Activated T-cell treated with anti-CD3 and anti-CD28 coated beads for 48 hours (primary cell): ENCODE results near the gene CFAP61.

Experiments used
- DNase-seq: peaks from one replicate; pipeline ENCODE4 v3.0.0-alpha.2; 2020; ENCODE audit warnings: low read depth

Gene CFAP61

DNA sequence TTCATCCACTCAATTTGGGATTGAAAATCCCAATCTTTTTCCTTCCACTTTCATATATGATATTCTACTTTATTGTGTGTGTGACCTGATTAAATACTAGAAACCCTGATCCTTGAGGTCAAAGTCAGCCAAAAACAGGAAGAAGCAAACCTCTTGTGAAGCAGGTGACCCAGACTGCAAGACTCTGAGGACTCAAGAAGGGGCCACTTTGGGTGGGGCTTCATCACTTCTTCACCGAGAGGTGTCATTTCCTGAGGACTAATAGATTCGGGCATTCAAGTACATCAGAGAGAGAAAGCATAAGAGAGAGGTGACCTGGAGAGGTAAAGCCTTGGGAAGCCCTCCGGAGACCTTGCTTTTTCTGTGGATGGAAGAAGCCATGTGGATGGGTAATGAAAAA is 129.0 kb downstream of the CFAP61 start:
- no peak for DNase-seq

DNA sequence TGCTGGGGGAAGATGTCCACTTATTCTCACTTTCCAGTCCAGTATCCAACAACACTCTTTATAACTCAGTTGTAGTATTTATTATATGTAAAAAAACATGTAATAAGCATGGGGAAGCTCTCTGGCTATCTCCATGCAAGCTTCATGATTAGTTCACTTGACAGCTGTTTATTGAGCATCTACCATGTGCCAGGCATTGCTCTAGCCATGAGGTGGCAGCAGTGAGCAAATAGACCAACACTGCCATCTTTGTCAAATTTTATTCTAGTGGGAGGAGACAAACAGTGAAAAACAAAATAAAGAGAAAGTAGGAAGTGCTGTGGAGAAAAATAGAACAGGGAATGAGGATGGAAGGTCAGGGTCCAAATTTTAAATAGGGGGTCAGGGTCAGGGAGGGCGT is 131.8 kb downstream of the CFAP61 start:
- DNase-seq, result no peak

DNA sequence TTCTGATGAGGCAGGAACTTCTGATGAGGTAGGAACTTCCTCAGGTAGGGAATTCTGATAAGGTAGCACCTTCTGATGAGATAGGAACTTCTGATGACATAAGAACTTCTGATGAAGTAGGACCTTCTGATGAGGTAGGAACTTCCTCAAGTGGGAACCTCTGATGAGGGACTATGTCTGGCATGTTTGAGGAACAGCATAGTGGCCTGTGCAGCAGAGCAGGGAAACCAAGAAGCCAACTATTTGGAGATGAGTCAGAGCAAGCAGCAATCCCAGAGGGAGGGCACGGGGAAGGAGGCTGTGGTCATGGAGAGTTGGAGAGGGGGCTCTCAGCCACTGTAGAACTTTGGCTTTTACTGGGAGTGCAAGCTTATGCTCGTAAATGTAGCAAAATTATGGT is 132.4 kb downstream of the CFAP61 start:
- no peak for DNase-seq

DNA sequence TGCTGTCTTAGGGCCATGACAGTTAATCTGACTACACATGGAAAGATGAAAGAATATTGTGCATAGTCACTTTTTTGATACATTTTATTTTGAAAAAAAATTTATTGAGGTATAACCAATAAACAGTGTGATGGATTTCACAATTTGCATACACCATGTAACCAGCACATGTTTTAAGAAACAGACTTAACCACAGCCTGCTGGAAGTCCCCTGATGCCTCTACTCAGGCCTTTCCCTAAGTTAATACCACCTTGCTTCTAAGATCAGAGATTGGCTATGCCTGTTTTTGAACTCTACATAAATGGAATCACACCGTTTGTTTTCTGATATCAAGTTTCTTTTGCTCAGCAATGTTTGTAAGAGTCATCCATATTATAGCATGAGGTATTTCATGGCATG is 136.3 kb downstream of the CFAP61 start:
- DNase-seq, result no peak

DNA sequence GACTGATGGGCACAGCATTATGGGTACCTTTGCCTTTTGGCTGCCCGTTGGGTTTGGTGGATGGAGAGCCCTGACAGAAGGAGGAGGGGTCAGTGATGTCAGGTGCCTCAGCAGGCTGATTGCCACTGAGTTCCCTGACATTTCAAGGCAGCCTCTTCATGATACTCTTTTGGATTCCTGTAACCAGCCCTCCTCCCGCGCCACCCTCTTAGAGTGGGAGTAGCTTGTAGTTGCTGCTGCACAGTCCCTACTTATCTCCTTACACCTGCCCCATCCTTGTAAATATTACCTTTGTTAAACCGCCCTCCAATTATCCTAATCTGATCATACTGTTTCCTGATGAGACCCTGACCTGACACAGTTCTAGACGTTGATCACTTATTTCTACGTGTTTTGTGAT is 140.0 kb downstream of the CFAP61 start:
- no peak for DNase-seq

DNA sequence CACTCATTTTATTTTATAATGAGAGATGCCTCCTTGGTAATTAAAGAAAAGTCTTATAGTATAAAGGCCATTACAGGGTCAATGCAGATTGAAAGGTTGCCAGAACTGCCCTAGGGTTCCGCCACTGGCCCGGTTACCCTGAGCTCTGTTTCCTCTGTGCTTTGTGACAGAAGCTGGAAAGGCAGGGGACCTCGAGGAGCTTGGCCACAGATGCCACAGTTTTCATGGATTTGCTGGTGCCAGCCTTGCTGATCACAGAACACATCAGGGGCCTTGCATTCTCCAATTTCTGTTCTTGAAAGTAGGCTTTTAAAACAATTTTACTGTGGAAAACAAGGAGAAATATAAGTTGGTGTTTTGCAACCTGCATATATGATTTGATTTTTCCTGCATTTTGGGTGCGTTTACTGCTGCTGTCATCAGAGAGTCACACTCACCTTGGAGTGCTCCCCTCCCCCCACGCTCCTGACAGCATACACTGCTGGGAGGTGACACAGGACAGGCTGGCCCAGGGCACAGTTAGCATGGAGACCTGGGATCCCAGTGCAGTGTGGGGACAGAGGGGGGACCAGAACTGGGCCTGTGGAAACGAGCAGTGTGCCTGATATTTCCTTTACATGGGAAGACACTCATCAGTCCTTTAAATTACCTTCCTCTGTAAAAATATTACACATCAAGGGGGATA is 142.8 kb downstream of the CFAP61 start:
- no peak for DNase-seq

DNA sequence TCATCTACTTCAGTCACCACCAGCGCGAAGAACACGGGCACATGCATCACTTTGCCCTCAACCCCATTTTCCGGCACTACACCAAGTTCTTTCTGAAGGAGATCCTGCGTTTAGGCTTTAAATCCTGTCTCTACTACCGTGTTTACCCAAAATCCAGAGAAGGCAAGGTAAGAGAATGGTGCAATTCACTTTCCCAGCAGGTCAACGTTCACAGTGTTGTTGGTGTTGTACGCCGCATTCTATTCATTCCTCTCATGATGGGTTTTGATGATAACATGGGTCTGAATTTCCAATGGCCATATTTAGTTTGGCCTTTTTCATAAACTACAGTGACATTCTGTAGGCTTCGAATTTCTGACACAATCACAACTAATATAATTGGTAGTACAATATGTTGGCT is 144.3 kb downstream of the CFAP61 start:
- DNase-seq, result no peak

DNA sequence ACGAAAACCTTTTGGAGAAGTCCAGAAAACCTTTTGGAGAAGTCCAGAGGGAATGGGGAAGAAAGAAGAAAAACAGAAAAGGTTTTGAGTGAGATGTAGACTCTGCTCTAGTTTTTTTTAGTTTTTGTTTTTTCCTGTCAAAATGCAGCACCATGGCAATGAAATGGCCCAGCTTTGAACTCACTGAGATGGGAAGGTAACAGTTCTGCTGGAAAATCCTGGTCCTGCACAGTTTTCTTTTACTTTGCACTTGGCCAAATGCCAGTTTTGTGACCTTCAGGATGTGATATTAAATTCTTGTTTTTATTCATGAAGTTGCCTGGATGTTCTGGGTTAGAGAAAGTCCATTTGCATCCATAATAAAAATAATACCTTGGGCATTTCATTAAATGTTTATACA is 145.7 kb downstream of the CFAP61 start:
- no peak for DNase-seq

DNA sequence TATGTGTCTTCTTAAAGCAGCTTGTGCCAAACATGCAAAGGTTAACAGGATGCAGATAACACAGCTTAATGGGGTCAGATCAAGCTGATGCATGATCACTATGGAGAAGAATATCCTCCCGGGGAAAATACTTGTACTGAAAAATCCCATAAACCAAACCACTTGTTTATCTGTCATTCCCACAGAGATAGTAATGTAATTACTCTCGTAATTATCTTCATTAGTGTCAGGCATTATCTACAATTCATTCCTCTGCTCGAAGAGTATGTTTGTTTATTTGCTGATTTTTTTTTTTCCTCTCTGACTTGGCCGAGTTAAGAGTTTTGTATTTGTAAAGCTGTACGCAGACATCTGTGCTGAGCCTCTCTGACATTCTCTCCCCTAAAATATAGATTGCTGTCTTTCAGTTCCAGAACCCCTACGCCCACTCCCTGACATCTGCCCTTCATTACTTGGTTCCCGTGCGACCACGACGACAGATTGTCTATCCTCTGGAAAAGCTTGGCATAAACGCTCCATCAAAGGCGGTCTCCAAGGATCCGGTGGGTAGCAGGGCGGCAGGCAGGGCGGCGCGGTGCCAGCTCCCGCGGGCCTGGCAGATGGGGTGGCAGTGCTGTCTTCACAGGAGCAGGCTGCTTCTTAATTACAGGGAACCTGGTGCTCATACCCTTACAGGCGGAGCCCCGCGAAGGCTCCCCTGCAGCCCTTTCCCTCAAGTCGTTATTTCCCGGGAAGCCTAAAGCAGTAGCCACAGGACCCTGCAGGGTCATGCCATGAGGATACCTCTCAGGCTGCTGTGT is 147.2 kb downstream of the CFAP61 start:
- DNase-seq, result no peak

DNA sequence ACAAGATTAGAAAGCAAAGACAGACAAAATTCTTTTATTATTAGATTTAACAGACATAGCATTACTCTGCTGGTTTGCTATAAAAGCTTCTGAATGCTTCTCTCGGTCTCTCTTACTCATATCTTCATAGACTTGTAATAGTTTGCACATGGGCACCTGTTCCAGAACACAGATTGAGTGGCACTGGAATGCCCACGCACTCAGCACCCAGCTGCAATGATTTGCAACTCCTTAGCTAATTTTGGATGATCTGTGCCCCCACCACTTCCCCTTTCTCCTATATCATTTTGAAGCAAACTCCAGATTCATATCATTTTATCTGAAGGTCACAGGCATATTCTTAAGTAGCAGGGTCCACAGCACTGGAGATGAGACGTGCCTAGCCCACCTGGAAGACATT is 148.8 kb downstream of the CFAP61 start:
- DNase-seq, result no peak

DNA sequence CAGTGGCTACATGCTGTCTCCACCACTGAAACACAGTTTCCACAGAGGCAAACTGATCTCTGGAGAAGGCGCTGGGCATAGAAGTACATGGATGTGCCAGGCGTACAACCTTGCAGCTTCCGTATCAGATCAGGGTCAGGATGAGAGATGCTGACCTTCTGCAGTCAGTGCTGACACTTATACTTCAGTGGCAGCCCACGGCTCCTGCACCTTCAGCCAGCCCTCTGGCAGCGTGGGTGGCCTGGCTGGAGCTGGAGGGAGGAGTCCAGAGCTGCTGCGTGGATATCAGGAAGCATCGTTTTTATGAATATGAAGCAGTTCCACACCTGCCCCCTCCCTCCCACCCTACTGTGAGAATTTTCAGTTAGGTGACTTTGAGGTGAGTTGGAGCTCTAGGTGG is 149.3 kb downstream of the CFAP61 start:
- DNase-seq, result no peak

DNA sequence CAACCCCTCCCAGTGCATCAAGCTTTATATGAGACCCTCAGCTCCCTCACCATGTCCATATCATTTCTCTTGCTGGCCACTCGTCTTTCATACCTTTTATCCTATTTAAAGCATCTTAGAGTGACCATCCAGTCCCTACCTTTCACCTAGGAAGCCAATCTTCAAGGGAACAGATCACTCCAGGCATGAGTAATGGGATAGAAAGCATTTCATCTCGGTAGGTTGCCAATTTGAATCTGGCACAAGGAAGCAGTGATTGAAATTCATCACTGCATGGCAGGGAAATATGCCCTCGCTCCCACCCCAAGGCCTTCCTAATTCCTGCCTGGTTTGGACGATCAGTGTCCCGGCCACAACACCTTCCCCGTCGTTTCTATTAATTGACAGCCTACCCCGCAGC is 150.4 kb downstream of the CFAP61 start:
- DNase-seq, result no peak

DNA sequence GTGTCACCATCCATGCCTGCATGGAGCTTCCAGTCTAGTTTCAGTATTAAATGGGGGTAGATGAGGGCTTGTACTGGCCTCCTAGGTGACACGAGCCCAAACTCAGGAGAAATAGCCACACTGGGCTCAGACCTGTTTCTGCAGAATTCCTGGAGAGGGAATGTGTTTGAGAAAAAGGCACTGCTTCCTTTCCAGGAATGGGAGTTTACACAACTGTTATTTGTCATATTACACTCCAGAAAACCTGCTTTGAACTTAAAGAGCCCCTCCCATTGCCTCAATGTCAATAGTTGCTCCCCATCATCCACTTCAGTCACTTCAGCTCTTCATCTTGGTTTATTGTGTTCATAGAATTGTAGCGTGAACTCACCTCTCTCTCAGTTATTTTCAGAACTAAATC is 151.5 kb downstream of the CFAP61 start:
- no peak for DNase-seq

DNA sequence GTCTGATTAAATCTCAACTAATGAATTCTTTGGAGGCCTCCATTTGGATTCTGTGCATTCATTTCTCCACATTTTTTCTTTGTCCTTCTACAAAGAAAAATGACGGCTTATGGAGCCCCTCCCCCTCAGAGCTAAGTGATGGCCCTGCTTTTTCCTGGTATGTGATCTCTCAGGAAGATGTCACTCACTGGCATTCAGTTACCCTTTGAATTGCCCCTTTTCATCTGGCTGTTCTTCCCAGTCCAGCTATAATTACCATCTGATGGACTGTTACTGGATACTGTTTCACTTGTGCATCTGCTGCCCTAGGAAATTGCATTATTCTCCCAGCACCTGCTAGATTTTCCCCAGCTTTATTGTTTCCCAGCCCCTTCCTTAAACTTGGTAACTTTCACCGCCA is 151.9 kb downstream of the CFAP61 start:
- no peak for DNase-seq

DNA sequence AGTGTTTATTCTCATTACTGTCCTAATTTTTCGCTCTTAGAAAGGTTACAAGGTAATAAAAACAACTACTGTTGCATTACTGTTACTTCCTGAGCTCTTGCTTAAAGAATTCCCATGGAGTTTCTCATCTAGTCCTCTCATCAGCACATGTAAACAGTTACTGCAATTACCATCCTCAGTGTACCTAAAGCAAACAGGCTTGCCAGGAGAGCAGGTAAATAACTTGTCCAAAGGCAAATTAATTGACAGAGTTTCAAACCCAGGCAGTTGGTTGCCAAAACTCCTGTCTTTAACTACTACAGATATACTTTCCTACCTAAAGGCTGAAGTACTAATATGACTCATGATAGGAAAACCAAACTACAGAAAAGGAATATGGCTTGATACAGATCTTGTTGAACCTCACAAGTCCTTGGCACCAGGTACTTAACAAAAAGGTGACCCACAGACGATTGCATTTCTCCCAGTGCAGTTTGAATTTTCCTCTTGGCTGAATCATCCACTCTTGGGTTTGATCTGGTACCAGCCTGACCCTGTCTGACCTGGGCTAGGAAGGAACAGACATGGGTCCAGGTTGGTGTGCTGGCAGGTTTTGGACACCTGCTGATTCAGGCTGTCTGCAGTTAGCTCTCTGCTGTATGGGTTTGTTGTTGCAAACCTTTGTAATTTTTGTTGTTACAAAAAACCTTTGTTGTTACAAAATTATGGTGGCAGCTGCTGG is 153.0 kb downstream of the CFAP61 start:
- no peak for DNase-seq

DNA sequence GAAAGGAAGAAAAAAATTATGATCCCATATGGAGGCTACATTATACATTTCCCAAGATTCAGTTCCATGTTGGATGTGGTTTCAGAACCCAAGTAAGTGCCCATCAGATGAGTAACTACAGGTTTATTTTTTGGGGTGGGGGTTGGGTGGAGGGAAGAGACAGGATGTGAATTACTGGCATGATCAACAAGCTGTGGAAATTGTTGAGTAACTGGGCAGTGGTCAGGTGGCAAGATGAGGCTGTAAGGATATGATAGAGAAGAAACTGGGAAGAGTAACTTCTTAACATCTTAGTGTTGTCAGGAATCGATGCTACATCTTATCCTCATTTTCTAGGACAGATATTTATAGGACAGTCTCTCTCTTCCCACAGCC is 153.5 kb downstream of the CFAP61 start:
- no peak for DNase-seq

DNA sequence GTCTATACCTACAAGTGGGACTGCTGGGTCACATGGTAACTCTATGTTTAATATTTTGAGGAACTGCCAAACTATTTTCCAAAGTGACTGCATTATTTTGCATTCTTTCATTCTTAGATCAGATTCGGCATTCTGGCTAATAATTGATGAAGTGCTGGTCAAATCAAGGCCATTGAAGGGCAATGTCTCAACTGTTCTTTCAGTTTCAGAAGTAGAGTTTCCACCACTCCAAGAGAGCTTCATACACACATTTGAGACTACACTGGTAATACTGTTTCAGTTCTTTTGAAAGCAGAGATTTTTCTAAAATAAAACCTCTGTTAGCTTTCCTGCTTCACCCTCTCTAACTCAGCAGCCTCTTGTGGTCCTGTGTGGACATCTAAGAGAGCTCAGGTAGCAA is 154.5 kb downstream of the CFAP61 start:
- DNase-seq, result no peak

DNA sequence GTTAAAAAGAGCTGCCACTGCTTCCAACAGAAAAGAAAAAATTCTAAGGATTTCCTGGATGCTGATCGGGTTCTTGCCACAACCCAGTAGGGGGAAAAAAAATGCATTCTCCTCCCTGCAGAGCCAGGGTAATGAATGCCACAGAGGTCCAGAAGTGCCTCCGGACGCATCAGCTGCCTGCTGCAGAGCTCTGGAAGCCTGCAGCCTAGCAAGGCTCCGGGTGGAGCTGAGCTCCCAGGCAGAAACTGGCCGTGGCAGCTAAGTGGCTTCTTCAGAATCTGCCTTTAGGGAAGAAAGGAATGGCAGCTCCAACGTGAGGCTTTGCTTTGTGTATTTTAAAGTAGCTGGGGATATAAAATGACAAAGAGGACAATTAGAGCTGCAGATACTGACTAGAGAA is 155.0 kb downstream of the CFAP61 start:
- DNase-seq, result no peak

DNA sequence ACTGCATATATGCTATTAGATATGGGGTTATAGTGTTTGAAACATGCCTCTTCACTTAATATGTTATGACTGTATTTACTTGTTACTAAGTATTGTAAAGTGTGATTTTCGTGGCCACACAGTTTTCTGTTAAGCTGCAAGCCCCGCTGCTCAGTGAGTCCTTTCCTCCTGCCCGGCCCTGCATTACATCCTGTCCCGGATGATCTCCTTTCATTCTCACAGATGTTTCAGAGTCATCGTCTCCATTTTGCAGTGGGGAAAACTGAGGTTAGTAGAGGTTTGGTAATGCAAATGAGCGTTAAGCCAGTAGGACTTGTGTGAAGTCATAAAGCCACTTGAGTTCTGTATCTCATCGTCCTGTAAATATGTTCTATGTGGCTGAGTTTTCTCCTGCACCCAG is 155.5 kb downstream of the CFAP61 start:
- no peak for DNase-seq

DNA sequence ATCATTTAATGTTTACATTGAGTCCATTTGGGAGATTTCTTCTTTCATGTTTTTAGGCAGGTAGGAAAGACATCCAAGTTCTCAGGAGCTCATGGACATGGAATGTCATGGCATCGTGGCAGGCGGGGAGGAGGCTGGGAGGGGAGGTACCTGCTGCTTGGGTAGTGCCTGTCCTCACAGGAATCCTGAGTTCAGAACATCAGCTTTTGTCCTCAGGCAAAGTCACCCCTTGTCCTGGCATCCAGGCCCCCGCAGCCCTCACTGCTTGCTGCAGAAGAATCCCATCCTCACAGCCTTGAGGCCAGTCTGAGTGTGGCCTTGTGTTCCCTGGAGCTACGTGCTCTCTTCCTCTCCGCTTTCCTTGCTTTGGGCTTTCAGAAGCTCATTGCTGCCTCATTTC is 157.4 kb downstream of the CFAP61 start:
- no peak for DNase-seq

DNA sequence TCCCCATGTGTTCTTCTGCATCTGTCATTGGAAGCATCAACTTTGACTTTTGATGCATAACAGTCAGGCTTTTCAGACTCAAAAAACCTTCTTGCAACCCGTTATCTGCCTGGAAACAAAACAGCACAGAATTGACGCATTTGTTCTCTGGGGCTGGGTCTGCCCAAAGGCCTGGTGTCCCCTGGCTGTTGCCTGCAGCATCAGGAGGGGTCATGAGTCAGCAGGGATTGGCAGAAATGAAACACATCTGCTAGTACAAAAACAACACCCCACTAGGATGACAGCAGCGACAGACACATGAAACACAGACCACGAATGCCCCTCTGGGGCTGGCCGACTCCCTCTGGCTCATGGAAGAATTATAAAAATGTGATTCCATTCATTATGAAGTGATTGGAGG is 158.0 kb downstream of the CFAP61 start:
- DNase-seq, result no peak

DNA sequence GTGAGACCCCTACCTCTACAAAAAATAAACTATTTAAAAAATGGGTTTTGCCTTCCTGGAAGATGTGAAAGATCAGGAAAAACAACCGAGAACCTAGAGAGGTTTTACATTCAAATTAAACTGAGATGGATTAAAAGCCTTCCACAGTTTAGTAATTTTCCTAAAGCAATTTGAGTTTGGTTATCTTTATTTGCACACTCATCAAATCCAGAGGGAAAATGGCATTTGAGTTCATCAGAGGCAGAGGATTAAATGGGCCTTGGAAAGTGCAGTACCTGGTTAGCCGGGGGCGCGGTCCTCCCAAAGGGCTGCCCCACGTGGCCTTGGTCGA is 158.6 kb downstream of the CFAP61 start:
- no peak for DNase-seq

DNA sequence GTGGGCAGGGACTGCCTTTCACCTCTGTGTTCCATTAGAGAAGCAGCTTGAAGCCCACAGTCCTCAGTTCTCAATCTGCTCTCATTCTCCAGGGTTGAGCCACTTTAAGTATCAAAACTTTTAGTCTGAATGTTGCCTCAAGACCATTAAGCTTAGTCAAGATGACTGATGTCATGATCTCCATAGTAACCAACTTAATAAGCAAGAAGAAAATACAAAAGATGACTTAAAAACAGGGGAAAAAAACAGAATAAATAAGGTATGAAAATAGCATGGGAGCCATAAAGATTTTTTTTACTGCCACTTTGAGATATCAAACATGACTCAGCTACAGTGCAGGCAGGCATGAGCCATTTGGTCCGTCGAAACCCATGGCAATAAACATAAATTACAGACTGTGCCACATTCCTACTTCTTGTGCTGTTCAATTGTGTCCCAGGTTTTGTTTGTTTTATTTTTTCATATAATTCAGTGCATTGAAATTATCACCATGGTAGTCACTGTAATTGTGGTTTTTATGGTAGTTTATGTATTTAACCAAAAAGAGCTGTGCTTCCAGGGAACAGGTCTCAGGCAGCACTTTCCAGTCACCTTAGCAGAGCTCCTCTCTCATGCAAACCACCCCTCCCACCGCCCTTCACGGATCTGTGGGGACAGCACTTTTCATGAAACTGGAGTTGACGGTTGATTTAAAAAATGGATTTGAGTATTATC is 159.1 kb downstream of the CFAP61 start:
- DNase-seq, result no peak
